Activated naive CD4-positive, alpha-beta T cell treated with anti-CD3 and anti-CD28 coated beads, Interleukin-2, amount 50 U/mL, for 72 hours (primary cell): ENCODE data around the gene MYMK. TPM values are rescaled to one million over a fixed set of nuclear protein-coding genes. Genes with fewer than 3 reads are reported as not detected.

Experiments used
- ATAC-seq, 2 donors: fragments of 150-1000 bp; cut with Tn5 transposase; 2 replicates each; pipeline ENCODE4 v1.10.0; 2021; ENCODE audit warnings: mild to moderate bottlenecking in 2 of 2, moderate library complexity in 2 of 2
- DNase-seq, 2 donors: peaks; one replicate each; pipeline ENCODE4 v3.0.0; 2021 to 2022; ENCODE audit warnings: low spot score in 2 of 2
- H3K27ac Mint-ChIP-seq, 2 donors: one replicate each; pipeline ENCODE4 v1.8.0; 2022; ENCODE audit warnings: mild to moderate bottlenecking in 2 of 2, mixed read lengths in 2 of 2
- H3K36me3 Mint-ChIP-seq, 2 donors: one replicate each; pipeline ENCODE4 v1.8.0; 2022; ENCODE audit warnings: mixed read lengths in 2 of 2
- H3K9me3 Mint-ChIP-seq, 2 donors: one replicate each; pipeline ENCODE4 v1.8.0; 2022; ENCODE audit warnings: mixed read lengths in 2 of 2
- total RNA-seq, 2 donors: library from RNA; stranded (reverse); gene quantifications; one replicate each; pipeline ENCODE4 v1.2.3, GENCODE V29; 2022

Gene MYMK
- total RNA-seq, 2 donors from 2014 or later, result not detected

DNA sequence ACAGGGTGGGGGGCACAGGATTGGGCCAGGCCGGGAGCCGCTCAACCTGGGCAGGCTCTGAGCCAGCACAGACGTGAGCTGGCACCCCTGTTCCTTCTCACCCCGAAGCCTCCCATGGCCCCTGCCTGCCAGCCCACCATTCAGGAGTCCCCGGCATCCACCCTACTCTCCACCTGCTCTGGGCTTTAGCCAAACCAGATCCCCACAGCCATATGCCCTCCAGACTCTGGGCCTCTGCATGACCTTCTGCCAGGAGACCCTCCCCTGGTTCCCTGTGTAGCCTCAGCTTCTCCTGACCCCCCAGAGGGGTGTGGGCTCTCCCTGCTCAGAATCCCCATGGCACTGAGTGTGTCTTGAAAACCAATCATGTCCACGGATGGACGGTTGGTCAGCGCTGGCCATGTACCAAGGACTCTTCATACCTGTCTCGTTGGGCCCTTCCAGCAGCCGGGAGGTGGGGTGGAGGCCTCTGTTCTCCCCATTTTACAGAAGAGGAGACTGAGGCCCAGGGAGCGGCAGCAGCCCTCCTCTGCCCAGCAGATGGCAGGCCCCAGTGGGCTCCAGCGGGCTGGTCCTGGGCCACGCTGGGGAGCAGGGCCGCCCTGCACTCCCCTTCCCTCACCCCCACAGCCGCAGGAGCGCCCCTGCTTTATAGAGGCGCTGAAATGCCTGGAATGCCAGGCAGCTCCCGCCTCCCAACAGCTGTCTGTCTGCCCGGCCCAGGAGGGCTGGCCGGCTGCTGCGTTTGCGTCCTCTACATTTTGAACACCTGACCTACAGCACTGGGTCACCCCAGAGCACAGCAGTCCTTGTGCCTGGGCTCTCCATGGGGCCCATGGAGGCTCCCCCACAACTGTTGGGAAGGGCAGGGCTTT lies 3.5 kb upstream of the MYMK start:
- no peak for DNase-seq
- no peak for ATAC-seq
- no peak overlapping the region for H3K27ac Mint-ChIP-seq
- H3K9me3 Mint-ChIP-seq, result no peaks in the 10 kb centered on the region
- no peaks in the 10 kb centered on the region for H3K36me3 Mint-ChIP-seq

DNA sequence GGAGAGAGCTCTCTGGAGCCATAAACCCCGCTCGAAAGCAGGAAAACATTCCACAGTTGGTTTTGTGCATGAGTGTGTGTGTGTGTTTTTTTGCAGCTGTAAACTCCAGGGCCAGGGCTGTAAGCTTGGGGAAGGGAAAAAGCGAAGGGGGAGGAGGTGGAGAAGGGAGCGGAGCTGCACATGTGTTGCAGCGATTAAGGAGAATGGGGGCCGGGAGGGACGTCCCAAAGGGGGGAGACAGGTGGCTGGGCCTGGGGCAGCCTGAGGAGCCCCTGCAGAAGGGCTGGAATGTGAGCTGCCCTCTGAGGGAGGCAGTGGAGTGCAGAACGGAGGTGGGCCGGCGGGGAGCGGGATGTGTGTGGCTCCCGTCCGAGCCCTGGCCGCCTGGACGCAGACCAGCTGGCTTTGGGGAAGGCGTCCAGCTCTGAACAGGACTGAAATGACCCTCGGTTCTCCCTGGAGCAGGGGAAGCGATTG lies 2.7 kb upstream of the MYMK start:
- ATAC-seq (no peak), DNase-seq (no peak)
- H3K9me3 Mint-ChIP-seq, result no peaks in the 10 kb centered on the region
- H3K27ac Mint-ChIP-seq, result no peak overlapping the region
- no peaks in the 10 kb centered on the region for H3K36me3 Mint-ChIP-seq

GRCh38 chr9:133526721-133527321 lies 2.1 kb upstream of the MYMK start:
- Mint-ChIP-seq H3K27ac (no peak overlapping the region), H3K36me3 (no peaks in the 10 kb centered on the region), H3K9me3 (no peaks in the 10 kb centered on the region)
- no peak for DNase-seq
- ATAC-seq, result no peak

DNA sequence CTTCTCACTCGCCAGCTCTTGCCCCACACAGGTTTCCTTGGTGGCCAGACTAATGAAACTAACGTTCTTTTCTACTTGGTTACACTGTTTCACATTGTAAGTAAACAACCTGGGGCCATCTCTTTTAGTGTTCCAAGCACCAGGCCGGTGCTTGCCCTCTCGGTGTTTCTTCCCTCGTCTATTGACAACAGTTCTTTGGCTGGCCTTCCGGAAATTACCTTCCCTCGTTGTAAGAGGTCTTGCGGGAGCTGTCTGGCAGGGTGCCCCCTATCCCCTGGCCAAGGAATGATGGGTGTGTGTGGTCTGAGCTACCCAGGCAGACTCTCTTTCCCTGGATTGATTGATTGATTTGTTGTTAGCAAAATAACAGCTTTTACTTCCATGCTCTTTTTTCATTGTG lies 918 bp upstream of the MYMK start:
- no peak for ATAC-seq
- no peaks in the 10 kb centered on the region for H3K36me3 Mint-ChIP-seq
- DNase-seq, result no peak
- no peaks in the 10 kb centered on the region for H3K9me3 Mint-ChIP-seq
- peak overlapping the region in 1 of 2 donors; percentile 76 for H3K27ac Mint-ChIP-seq

- ATAC-seq, result no peak
- no peaks in the 10 kb centered on the region for H3K36me3 Mint-ChIP-seq
- no peaks in the 10 kb centered on the region for H3K9me3 Mint-ChIP-seq
- DNase-seq, result no peak
- H3K27ac Mint-ChIP-seq, result no peak overlapping the region
Measured at GRCh38 chr9:133524146-133524545, 613 bp downstream of the MYMK start.

DNA sequence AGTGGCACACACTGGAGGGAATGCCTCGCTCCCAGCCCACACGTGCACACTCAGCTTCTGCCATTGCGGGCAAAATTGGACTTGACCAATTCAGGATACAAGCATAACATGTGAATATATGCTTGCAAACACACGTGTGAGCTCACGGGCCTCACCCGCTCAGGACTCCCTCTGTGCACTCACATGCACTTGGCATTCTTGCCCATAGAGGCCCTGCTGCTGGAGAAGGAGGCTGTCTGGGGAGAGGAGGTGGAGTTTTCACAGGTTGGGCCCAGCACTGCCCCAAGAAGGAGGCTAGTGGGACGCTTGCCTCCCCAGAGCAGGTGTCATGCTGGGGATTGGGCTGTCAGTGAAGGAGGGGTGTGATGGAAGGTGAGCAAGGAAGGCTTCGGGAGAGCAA lies 1.7 kb downstream of the MYMK start:
- Mint-ChIP-seq H3K27ac (no peak overlapping the region), H3K36me3 (no peaks in the 10 kb centered on the region), H3K9me3 (no peaks in the 10 kb centered on the region)
- ATAC-seq, result no peak
- DNase-seq, result no peak

- Mint-ChIP-seq H3K36me3 (no peaks in the 10 kb centered on the region), H3K9me3 (no peaks in the 10 kb centered on the region), H3K27ac (no peak overlapping the region)
- ATAC-seq (no peak), DNase-seq (no peak)
Measured at GRCh38 chr9:133522073-133522910, 2.5 kb downstream of the MYMK start.

GRCh38 chr9:133521122-133522072 lies 3.4 kb downstream of the MYMK start:
- no peak overlapping the region for H3K27ac Mint-ChIP-seq
- DNase-seq (no peak), ATAC-seq (no peak)
- no peaks in the 10 kb centered on the region for H3K36me3 Mint-ChIP-seq
- no peaks in the 10 kb centered on the region for H3K9me3 Mint-ChIP-seq

DNA sequence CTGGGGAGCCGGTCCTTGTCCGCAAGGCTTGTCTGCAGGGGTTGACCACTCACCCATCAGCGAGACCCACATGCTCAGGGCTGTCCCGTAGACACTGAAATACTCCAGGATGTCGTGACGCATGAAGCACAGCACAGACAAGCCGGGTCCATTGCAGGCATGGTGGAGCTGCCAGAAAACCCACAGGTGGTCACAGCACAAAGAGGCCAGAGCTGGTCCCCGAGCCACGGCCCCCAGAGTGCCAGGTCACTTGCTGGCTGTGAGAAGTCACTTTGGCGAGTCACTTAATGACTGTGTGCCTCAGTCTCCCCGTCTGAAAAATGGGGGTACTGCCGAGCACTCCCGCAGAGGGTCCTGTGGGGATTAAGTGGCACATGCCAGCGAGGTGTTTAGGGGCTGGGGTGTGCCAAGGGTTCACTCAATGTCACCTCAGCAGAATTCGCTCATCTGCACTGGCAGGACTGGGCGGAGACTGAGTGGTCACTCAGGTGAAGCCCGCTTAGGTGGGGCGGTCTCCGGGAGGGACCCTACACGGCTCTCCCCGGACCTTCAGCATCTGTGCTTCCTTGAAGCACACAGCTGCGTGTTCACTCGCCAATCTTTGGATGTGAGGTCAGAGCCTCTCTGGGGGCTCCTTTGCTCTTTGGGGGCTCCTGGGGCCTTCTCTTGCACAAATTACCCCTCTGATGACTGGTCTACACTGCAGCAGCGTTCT lies 4.5 kb downstream of the MYMK start:
- no peaks in the 10 kb centered on the region for H3K36me3 Mint-ChIP-seq
- DNase-seq (no peak), ATAC-seq (no peak)
- no peaks in the 10 kb centered on the region for H3K9me3 Mint-ChIP-seq
- H3K27ac Mint-ChIP-seq, result no peak overlapping the region

- Mint-ChIP-seq H3K27ac (no peak overlapping the region), H3K36me3 (no peaks in the 10 kb centered on the region), H3K9me3 (no peaks in the 10 kb centered on the region)
- ATAC-seq (no peak), DNase-seq (no peak)
Measured at GRCh38 chr9:133519693-133520092, 5.1 kb downstream of the MYMK start.

DNA sequence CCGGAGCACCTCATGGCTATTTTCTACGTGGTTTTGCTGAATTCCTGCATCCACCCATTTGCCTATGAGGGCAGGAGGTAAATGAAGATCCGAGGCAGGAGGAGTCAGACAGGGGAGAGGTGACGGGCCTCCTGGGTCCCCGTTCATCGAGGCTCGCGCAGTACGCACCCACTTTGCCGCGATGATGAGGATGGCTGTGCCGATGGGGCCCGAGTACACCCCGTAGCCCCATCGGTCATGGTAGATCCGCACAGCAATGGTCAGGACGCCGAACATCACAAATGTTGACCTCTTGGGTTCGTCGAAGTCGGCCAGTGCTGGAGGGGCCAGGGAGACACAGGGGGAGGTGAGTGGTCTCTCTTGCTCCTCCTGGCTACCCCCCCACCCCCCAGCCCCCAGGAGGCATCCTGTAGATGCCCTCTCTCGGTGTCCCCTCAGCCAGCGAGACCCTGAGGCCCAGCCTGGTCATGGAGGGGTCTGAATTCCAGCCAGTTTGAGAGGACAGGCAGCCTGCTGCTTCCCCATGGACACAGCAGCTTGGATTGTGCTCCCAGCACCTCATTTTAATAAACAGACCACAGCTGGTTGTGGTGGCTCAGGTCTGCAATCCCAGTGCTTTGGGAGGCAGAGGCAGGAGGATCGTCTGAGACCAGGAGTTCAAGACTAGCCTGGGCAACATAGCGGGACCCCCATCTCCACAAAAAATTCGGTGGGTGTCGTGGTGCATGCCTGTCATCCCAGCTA lies 5.9 kb downstream of the MYMK start:
- Mint-ChIP-seq H3K27ac (peak overlapping the region in 1 of 2 donors; percentile 60), H3K36me3 (no peaks in the 10 kb centered on the region), H3K9me3 (no peaks in the 10 kb centered on the region)
- DNase-seq, result no peak
- ATAC-seq, result no peak

GRCh38 chr9:133518200-133518599 lies 6.6 kb downstream of the MYMK start:
- H3K9me3 Mint-ChIP-seq, result no peaks in the 10 kb centered on the region
- DNase-seq, result no peak
- H3K36me3 Mint-ChIP-seq, result no peaks in the 10 kb centered on the region
- H3K27ac Mint-ChIP-seq, result no peak overlapping the region
- no peak for ATAC-seq

- Mint-ChIP-seq H3K36me3 (no peaks in the 10 kb centered on the region), H3K27ac (no peak overlapping the region), H3K9me3 (no peaks in the 10 kb centered on the region)
- no peak for DNase-seq
- no peak for ATAC-seq
Measured at GRCh38 chr9:133517711-133518110, 7.0 kb downstream of the MYMK start.

- H3K9me3 Mint-ChIP-seq, result no peaks in the 10 kb centered on the region
- ATAC-seq (no peak), DNase-seq (no peak)
- H3K36me3 Mint-ChIP-seq, result no peaks in the 10 kb centered on the region
- no peak overlapping the region for H3K27ac Mint-ChIP-seq
Measured at GRCh38 chr9:133516961-133517350, 7.8 kb downstream of the MYMK start.

DNA sequence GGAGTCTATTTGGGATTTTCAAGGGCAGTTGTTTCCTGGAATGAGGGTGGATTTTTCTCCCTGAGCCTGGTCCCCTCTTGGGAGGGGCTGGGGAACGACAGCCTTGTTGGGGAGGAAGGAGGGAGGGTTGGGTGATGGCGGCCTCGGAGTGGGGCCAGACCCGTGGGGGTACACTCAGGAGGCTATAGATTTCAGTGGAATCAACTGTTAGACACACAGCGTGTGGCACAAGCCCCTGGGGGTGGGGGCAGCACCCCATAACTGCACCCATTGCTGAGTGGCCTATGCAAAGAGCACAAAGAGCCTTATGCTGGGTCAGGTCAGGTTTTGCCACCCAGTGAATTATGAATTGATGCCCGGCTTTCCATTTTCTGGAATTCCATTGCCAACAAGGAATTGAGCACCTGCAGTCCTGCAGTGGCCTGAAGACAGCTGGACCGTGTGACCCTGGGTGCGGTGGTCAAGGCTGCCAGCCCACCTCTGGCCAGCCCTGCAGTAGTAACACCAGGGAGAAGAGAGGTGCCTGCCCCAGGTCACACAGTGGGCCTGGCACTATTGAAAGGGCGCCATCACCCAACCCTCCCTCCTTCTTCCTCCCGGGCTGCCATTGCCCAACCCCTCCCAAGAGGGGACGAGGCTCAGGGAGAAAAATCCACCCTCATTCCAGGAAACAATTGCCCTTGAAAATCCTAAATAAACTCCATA lies 8.4 kb downstream of the MYMK start:
- Mint-ChIP-seq H3K27ac (no peak overlapping the region), H3K36me3 (no peaks in the 10 kb centered on the region), H3K9me3 (no peaks in the 10 kb centered on the region)
- ATAC-seq (no peak), DNase-seq (no peak)
